Activated naive CD8-positive, alpha-beta T cell treated with anti-CD3 and anti-CD28 coated beads, Interleukin-2, amount 50 U/mL, for 24 hours (primary cell): ENCODE results near the gene SYS1.
"Not testable (repeated sequence)": the region's sequence is repeated elsewhere in the genome, so short reads cannot be mapped to it uniquely, and the experiment has no call there.

Experiments used
- ATAC-seq: fragments of 150-1000 bp; cut with Tn5 transposase; one replicate; pipeline ENCODE4 v1.10.0; 2021
- DNase-seq: peaks from one replicate; pipeline ENCODE4 v3.0.0; 2021
- H3K27ac Mint-ChIP-seq: one replicate; pipeline ENCODE4 v1.8.0; 2021; ENCODE audit warnings: mild to moderate bottlenecking, mixed read lengths
- H3K27me3 Mint-ChIP-seq: one replicate; pipeline ENCODE4 v1.8.0; 2021; ENCODE audit warnings: mixed read lengths
- H3K36me3 Mint-ChIP-seq: one replicate; pipeline ENCODE4 v1.8.0; 2021; ENCODE audit warnings: low read depth, mixed read lengths
- H3K4me1 Mint-ChIP-seq: one replicate; pipeline ENCODE4 v1.8.0; 2021; ENCODE audit warnings: mixed read lengths
- H3K4me3 Mint-ChIP-seq: one replicate; pipeline ENCODE4 v1.8.0; 2021; ENCODE audit warnings: mild to moderate bottlenecking, moderate library complexity, mixed read lengths
- H3K9me3 Mint-ChIP-seq: one replicate; pipeline ENCODE4 v1.8.0; 2021; ENCODE audit warnings: mixed read lengths

Gene SYS1

GRCh38 chr20:45344168-45344860 lies 18.6 kb upstream of the SYS1 start:
- DNase-seq (no peak), ATAC-seq (no peak)
- Mint-ChIP-seq H3K9me3 (no peaks in the 10 kb centered on the region), H3K4me1 (peaks cover 62% of the 10 kb centered on the region), H3K4me3 (peak overlapping the region; percentile 57), H3K27ac (no peak overlapping the region), H3K36me3 (peaks cover 42% of the 10 kb centered on the region), H3K27me3 (no peaks in the 10 kb centered on the region)

- DNase-seq (no peak), ATAC-seq (no peak)
- no peaks in the 10 kb centered on the region for H3K9me3 Mint-ChIP-seq
- H3K27me3 Mint-ChIP-seq = no peaks in the 10 kb centered on the region
- H3K4me1 Mint-ChIP-seq = peaks cover 67% of the 10 kb centered on the region
- peak overlapping the region; percentile 91 for H3K4me3 Mint-ChIP-seq
- H3K36me3 Mint-ChIP-seq = peaks cover 36% of the 10 kb centered on the region
- H3K27ac Mint-ChIP-seq = peak overlapping the region; percentile 62
Measured at GRCh38 chr20:45345104-45345936, 17.6 kb upstream of the SYS1 start.

GRCh38 chr20:45346291-45346718 lies 16.7 kb upstream of the SYS1 start:
- DNase-seq (peak; percentile 26), ATAC-seq (peak; percentile 40)
- no peaks in the 10 kb centered on the region for H3K9me3 Mint-ChIP-seq
- H3K4me3 Mint-ChIP-seq = peak overlapping the region; percentile 91
- no peaks in the 10 kb centered on the region for H3K27me3 Mint-ChIP-seq
- peaks cover 66% of the 10 kb centered on the region for H3K4me1 Mint-ChIP-seq
- peaks cover 27% of the 10 kb centered on the region for H3K36me3 Mint-ChIP-seq
- H3K27ac Mint-ChIP-seq = peak overlapping the region; percentile 64

- ATAC-seq (no peak), DNase-seq (no peak)
- H3K27ac Mint-ChIP-seq = peak overlapping the region; percentile 48
- H3K9me3 Mint-ChIP-seq = no peaks in the 10 kb centered on the region
- peak overlapping the region; percentile 91 for H3K4me3 Mint-ChIP-seq
- H3K27me3 Mint-ChIP-seq = no peaks in the 10 kb centered on the region
- H3K36me3 Mint-ChIP-seq = peaks cover 27% of the 10 kb centered on the region
- H3K4me1 Mint-ChIP-seq = peaks cover 66% of the 10 kb centered on the region
Measured at GRCh38 chr20:45346851-45347250, 16.1 kb upstream of the SYS1 start.

- no peak for DNase-seq
- Mint-ChIP-seq H3K9me3 (no peaks in the 10 kb centered on the region), H3K4me3 (peak overlapping the region; percentile 91), H3K36me3 (peaks cover 27% of the 10 kb centered on the region), H3K27me3 (no peaks in the 10 kb centered on the region), H3K27ac (peak overlapping the region; percentile 62), H3K4me1 (peaks cover 63% of the 10 kb centered on the region)
- ATAC-seq = no peak
Measured at GRCh38 chr20:45347297-45347935, 15.5 kb upstream of the SYS1 start.

- H3K27ac Mint-ChIP-seq = peak within 1 kb of the TSS; percentile 67
- H3K9me3 Mint-ChIP-seq = no peaks in the 10 kb centered on the region
- H3K4me1 Mint-ChIP-seq = peaks cover 62% of the 10 kb centered on the region
- peak within 1 kb of the TSS; percentile 91 for H3K4me3 Mint-ChIP-seq
- H3K36me3 Mint-ChIP-seq = peaks cover 27% of the 10 kb centered on the region
- DNase-seq (peak; percentile 77), ATAC-seq (peak; percentile 73)
- no peaks in the 10 kb centered on the region for H3K27me3 Mint-ChIP-seq
Measured at GRCh38 chr20:45347936-45348778, 14.8 kb upstream of the SYS1 start, which contains the start of gene SDC4. Gene SDC4 (minus strand): TSS chr20:45348424. CDS start chr20:45348384, 40 bp downstream.

- ATAC-seq = no peak
- Mint-ChIP-seq H3K4me3 (no peak overlapping the region), H3K27me3 (no peaks in the 10 kb centered on the region), H3K9me3 (no peaks in the 10 kb centered on the region), H3K27ac (no peak overlapping the region), H3K36me3 (peaks cover 14% of the 10 kb centered on the region), H3K4me1 (peaks cover 65% of the 10 kb centered on the region)
- DNase-seq = no peak
Measured at GRCh38 chr20:45350217-45350616, 12.7 kb upstream of the SYS1 start.

- peaks cover 66% of the 10 kb centered on the region for H3K4me1 Mint-ChIP-seq
- H3K27ac Mint-ChIP-seq, DNase-seq, H3K27me3 Mint-ChIP-seq, H3K4me3 Mint-ChIP-seq, H3K9me3 Mint-ChIP-seq, ATAC-seq: not testable (repeated sequence)
- H3K36me3 Mint-ChIP-seq = peaks cover 10% of the 10 kb centered on the region
Measured at GRCh38 chr20:45350795-45351194, 12.2 kb upstream of the SYS1 start.

- H3K4me1 Mint-ChIP-seq = peaks cover 65% of the 10 kb centered on the region
- no peaks in the 10 kb centered on the region for H3K27me3 Mint-ChIP-seq
- no peaks in the 10 kb centered on the region for H3K9me3 Mint-ChIP-seq
- no peak for DNase-seq
- no peak overlapping the region for H3K4me3 Mint-ChIP-seq
- no peaks in the 10 kb centered on the region for H3K36me3 Mint-ChIP-seq
- H3K27ac Mint-ChIP-seq = no peak overlapping the region
- no peak for ATAC-seq
Measured at GRCh38 chr20:45352729-45353128, 10.2 kb upstream of the SYS1 start.

- H3K9me3 Mint-ChIP-seq = no peaks in the 10 kb centered on the region
- no peaks in the 10 kb centered on the region for H3K27me3 Mint-ChIP-seq
- DNase-seq (no peak), ATAC-seq (no peak)
- peaks cover 69% of the 10 kb centered on the region for H3K4me1 Mint-ChIP-seq
- no peaks in the 10 kb centered on the region for H3K36me3 Mint-ChIP-seq
- peak overlapping the region; percentile 90 for H3K27ac Mint-ChIP-seq
- H3K4me3 Mint-ChIP-seq = peak overlapping the region; percentile 69
Measured at GRCh38 chr20:45353746-45354145, 9.2 kb upstream of the SYS1 start.

- Mint-ChIP-seq H3K4me1 (peaks cover 75% of the 10 kb centered on the region), H3K36me3 (no peaks in the 10 kb centered on the region), H3K4me3 (peak overlapping the region; percentile 69), H3K9me3 (no peaks in the 10 kb centered on the region), H3K27ac (peak overlapping the region; percentile 90), H3K27me3 (no peaks in the 10 kb centered on the region)
- DNase-seq (peak; percentile 35), ATAC-seq (peak; percentile 85)
Measured at GRCh38 chr20:45354423-45355208, 8.3 kb upstream of the SYS1 start.

GRCh38 chr20:45355209-45356084 lies 7.5 kb upstream of the SYS1 start:
- DNase-seq (no peak), ATAC-seq (peak; percentile 73)
- Mint-ChIP-seq H3K36me3 (no peaks in the 10 kb centered on the region), H3K27me3 (no peaks in the 10 kb centered on the region), H3K9me3 (no peaks in the 10 kb centered on the region), H3K4me3 (peak overlapping the region; percentile 69), H3K4me1 (peaks cover 70% of the 10 kb centered on the region), H3K27ac (peak overlapping the region; percentile 90)
